HEK293 (cell line): Measurements from ENCODE around the gene FIGNL2.

Source experiments
- CTCF ChIP-seq: fragments of 450-650 bp; formaldehyde crosslinking; IDR thresholded peaks from 2 replicates; pipeline ENCODE4 v1.5.1; 2016; ENCODE audit warnings: missing biosample characterization, missing genetic modification characterization
- KLF10 ChIP-seq: fragments of 450-650 bp; IDR thresholded peaks from 2 replicates; pipeline ENCODE4 v1.5.1; 2018; ENCODE audit warnings: missing biosample characterization, mild to moderate bottlenecking, missing genetic modification characterization
- MZF1 ChIP-seq: fragments of 450-650 bp; formaldehyde crosslinking; IDR thresholded peaks from 2 replicates; pipeline ENCODE4 v1.5.1; 2017; ENCODE audit warnings: missing biosample characterization, missing genetic modification characterization, borderline replicate concordance
- ZFP37 ChIP-seq: fragments of 450-650 bp; formaldehyde crosslinking; IDR thresholded peaks from 2 replicates; pipeline ENCODE4 v1.5.1; 2016; ENCODE audit warnings: missing biosample characterization, missing genetic modification characterization
- ZFP41 ChIP-seq: fragments of 450-650 bp; formaldehyde crosslinking; IDR thresholded peaks from 2 replicates; pipeline ENCODE4 v1.5.1; 2016; ENCODE audit warnings: missing biosample characterization, missing genetic modification characterization, borderline replicate concordance
- ZNF24 ChIP-seq: fragments of 450-650 bp; formaldehyde crosslinking; IDR thresholded peaks from 2 replicates; pipeline ENCODE4 v1.5.1; 2016; ENCODE audit warnings: missing biosample characterization, missing genetic modification characterization
- ZNF416 ChIP-seq: fragments of 450-650 bp; formaldehyde crosslinking; IDR thresholded peaks from 2 replicates; pipeline ENCODE4 v1.5.1; 2016; ENCODE audit warnings: missing biosample characterization, missing genetic modification characterization
- ZNF629 ChIP-seq: fragments of 450-650 bp; formaldehyde crosslinking; IDR thresholded peaks from 2 replicates; pipeline ENCODE4 v1.5.1; 2017; ENCODE audit warnings: missing biosample characterization, missing genetic modification characterization
- ZNF792 ChIP-seq: fragments of 450-650 bp; formaldehyde crosslinking; IDR thresholded peaks from 2 replicates; pipeline ENCODE4 v1.5.1; 2016; ENCODE audit warnings: missing biosample characterization, missing genetic modification characterization
- TF ChIP-seq, protein P1 (sequence below): sonication (generic); formaldehyde crosslinking; IDR thresholded peaks from 2 replicates; pipeline ENCODE4 v1.8.1; 2022; ENCODE audit warnings: mild to moderate bottlenecking, moderate library complexity, missing genetic modification reagents
- TF ChIP-seq, protein P2 (sequence below): fragments of 450-650 bp; formaldehyde crosslinking; IDR thresholded peaks from 2 replicates; pipeline ENCODE4 v1.5.1; 2016; ENCODE audit warnings: missing biosample characterization, missing genetic modification characterization

GRCh38 chr12:51896236-51896635, 47.7 kb upstream of the FIGNL2 start:
- no peak for TF ChIP-seq KLF10
- no peak for TF ChIP-seq ZFP41
- TF ChIP-seq, protein P1, sequence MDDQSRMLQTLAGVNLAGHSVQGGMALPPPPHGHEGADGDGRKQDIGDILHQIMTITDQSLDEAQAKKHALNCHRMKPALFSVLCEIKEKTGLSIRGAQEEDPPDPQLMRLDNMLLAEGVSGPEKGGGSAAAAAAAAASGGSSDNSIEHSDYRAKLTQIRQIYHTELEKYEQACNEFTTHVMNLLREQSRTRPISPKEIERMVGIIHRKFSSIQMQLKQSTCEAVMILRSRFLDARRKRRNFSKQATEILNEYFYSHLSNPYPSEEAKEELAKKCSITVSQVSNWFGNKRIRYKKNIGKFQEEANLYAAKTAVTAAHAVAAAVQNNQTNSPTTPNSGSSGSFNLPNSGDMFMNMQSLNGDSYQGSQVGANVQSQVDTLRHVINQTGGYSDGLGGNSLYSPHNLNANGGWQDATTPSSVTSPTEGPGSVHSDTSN (CRISPR knock-in tag), result no peak
- no peak for TF ChIP-seq MZF1
- TF ChIP-seq, protein P2, sequence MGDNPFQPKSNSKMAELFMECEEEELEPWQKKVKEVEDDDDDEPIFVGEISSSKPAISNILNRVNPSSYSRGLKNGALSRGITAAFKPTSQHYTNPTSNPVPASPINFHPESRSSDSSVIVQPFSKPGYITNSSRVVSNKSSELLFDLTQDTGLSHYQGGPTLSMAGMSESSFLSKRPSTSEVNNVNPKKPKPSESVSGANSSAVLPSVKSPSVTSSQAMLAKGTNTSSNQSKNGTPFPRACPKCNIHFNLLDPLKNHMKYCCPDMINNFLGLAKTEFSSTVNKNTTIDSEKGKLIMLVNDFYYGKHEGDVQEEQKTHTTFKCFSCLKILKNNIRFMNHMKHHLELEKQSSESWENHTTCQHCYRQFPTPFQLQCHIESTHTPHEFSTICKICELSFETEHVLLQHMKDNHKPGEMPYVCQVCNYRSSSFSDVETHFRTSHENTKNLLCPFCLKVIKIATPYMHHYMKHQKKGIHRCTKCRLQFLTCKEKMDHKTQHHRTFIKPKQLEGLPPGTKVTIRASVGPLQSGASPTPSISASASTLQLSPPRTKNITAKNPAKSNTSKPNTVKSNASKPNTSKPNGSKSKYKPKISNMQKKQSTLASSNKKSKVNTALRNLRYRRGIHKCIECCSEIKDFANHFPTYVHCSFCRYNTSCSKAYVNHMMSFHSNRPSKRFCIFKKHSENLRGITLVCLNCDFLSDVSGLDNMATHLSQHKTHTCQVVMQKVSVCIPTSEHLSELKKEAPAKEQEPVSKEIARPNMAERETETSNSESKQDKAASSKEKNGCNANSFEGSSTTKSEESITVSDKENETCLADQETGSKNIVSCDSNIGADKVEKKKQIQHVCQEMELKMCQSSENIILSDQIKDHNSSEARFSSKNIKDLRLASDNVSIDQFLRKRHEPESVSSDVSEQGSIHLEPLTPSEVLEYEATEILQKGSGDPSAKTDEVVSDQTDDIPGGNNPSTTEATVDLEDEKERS, result no peak
- TF ChIP-seq ZFP37, result no peak
- no peak for TF ChIP-seq ZNF416 (tag by site-specific recombination)
- no peak for TF ChIP-seq ZNF629 (tag by site-specific recombination)
- no peak for TF ChIP-seq ZNF24 (tag by site-specific recombination)
- no peak for TF ChIP-seq CTCF (tag by site-specific recombination)
- TF ChIP-seq ZNF792 (tag by site-specific recombination), result no peak
